K562 (cell line): Measurements from ENCODE around the gene TMOD3. TPM values are rescaled to one million over a fixed set of nuclear protein-coding genes. Genes with fewer than 3 reads are reported as not detected.

Experiments used
- ATAC-seq: fragments of 200-7000 bp; cut with Tn5 transposase; 3 replicates; pipeline ENCODE4 v1.9.1; 2020; ENCODE audit warnings: moderate library complexity
- BruUV-seq: library from RNA; stranded (reverse); fragments of 400-500 nt; replicated peaks from 2 replicates; lab custom pipeline; 2021; lab: Mats Ljungman, UMichigan
- CTCF ChIA-PET: fragments of 300-600 bp; formaldehyde crosslinking; extraction: SDS; loops from one replicate; lab custom pipeline; 2021; ENCODE audit warnings: low intra/inter-chr PET ratio; lab: Yijun Ruan, JAX
- POLR2A ChIA-PET: fragments of 300-600, 350-650 bp; sonication (Branson Sonifier 250); formaldehyde crosslinking; extraction: SDS; loops from one replicate; lab custom pipeline; 2021; ENCODE audit warnings: antibody characterized with exemption, inconsistent platforms; lab: Yijun Ruan, JAX
- DNase-seq, 4 experiments: peaks; one replicate each; pipeline versions ENCODE4 v3.0.0 to v3.0.0-alpha.2; 2011 to 2018; ENCODE audit warnings: low spot score in 3 of 4, mixed read lengths in 3 of 4; ENCODE audit errors: extremely low read depth in 1 of 4
- FAIRE-seq: peaks from 2 replicates; lab custom pipeline; 2011; peaks lifted over from hg19 to GRCh38; lab: Jason Lieb, UNC
- H2AFZ ChIP-seq: 2 replicates; pipeline ENCODE4 v1.6.0; 2011; ENCODE audit warnings: low read depth, low read length, control low read depth, inconsistent platforms
- H3K27ac ChIP-seq: fragments of 200-600 bp; 3 replicates; pipeline ENCODE4 v1.8.0; 2011; ENCODE audit warnings: low read depth, mild to moderate bottlenecking, control low read depth, inconsistent platforms, low read length, moderate library complexity, mixed read lengths; ENCODE audit errors: extremely low read depth
- H3K27me3 ChIP-seq, 2 experiments: fragments of 300-600 bp in 1 of 2; 2 replicates in 1 of 2; 3 replicates in 1 of 2; pipeline versions ENCODE4 v1.6.0 to v1.8.0; 2011; ENCODE audit warnings: inconsistent platforms in 2 of 2, low read length in 2 of 2, mild to moderate bottlenecking in 1 of 2, mixed read lengths in 1 of 2, moderate library complexity in 1 of 2; ENCODE audit not compliant: control insufficient read depth in 2 of 2, insufficient read depth in 2 of 2
- H3K36me3 ChIP-seq: fragments of 300-600 bp; 3 replicates; pipeline ENCODE4 v1.8.0; 2011; ENCODE audit warnings: mild to moderate bottlenecking, low read length, inconsistent platforms; ENCODE audit not compliant: control insufficient read depth, insufficient read depth
- H3K4me1 ChIP-seq, 2 experiments: fragments of 200-600 bp in 1 of 2; replicated peaks in 1 of 2; 2 replicates in 1 of 2; 3 replicates in 1 of 2; pipeline versions ENCODE4 v1.5.1 to v1.8.0; 2011; ENCODE audit warnings: inconsistent platforms in 2 of 2, low read length in 2 of 2, mild to moderate bottlenecking in 1 of 2, mixed read lengths in 1 of 2, moderate library complexity in 1 of 2; ENCODE audit not compliant: control insufficient read depth in 2 of 2, insufficient read depth in 2 of 2
- H3K4me2 ChIP-seq: 2 replicates; pipeline ENCODE4 v1.6.1; 2011; ENCODE audit warnings: low read length, control low read depth, inconsistent platforms, mixed read lengths; ENCODE audit not compliant: insufficient read depth
- H3K4me3 ChIP-seq: fragments of 200-600 bp; sonication (generic), shearing (Covaris generic); 2 replicates; pipeline ENCODE4 v1.5.1; 2016; ENCODE audit warnings: control low read depth, inconsistent platforms
- H3K79me2 ChIP-seq: fragments of 200-600 bp; 3 replicates; pipeline ENCODE4 v1.8.0; 2011; ENCODE audit warnings: low read length, inconsistent platforms; ENCODE audit not compliant: control insufficient read depth, insufficient read depth
- H3K9ac ChIP-seq, 2 experiments: 2 replicates each; pipeline versions ENCODE4 v1.6.0 to v1.6.1; 2011; ENCODE audit warnings: low read depth in 2 of 2, low read length in 2 of 2, control low read depth in 1 of 2, inconsistent platforms in 1 of 2, mild to moderate bottlenecking in 1 of 2, mixed read lengths in 1 of 2; ENCODE audit not compliant: insufficient read depth in 1 of 2
- H3K9me1 ChIP-seq: one replicate; pipeline ENCODE4 v1.6.0; 2011; ENCODE audit warnings: inconsistent platforms, mild to moderate bottlenecking, low read length, moderate library complexity; ENCODE audit not compliant: control insufficient read depth, insufficient read depth
- H3K9me3 ChIP-seq: replicated peaks from 2 replicates; pipeline ENCODE4 v1.5.1; 2011; ENCODE audit warnings: low read depth, low read length, inconsistent platforms; ENCODE audit not compliant: control insufficient read depth, insufficient read depth
- H4K20me1 ChIP-seq: replicated peaks from 2 replicates; pipeline ENCODE4 v1.6.1; 2011; ENCODE audit warnings: low read length, inconsistent platforms, mixed read lengths; ENCODE audit not compliant: control insufficient read depth, insufficient read depth
- ATF7 ChIP-seq: fragments of 450-650 bp; IDR thresholded peaks from 2 replicates; pipeline ENCODE4 v1.7.1; 2014; ENCODE audit warnings: mild to moderate bottlenecking, moderate library complexity
- HDAC1 ChIP-seq, 2 experiments: fragments of 450-650 bp; IDR thresholded peaks; 2 replicates each; pipeline ENCODE4 v1.6.1; 2016 to 2017; ENCODE audit warnings: inconsistent platforms in 1 of 2, mild to moderate bottlenecking in 1 of 2, moderate library complexity in 1 of 2
- HMG20B ChIP-seq: fragments of 250-450 bp; sonication (Bioruptor Pico); IDR thresholded peaks from 2 replicates; pipeline ENCODE4 v1.5.0; 2021; ENCODE audit warnings: mild to moderate bottlenecking
- SAFB2 ChIP-seq: fragments of 200-400 bp; formaldehyde crosslinking; IDR thresholded peaks from 2 replicates; pipeline ENCODE4 v1.6.1; 2018; ENCODE audit warnings: borderline replicate concordance, low read length, low read depth, moderate library complexity; ENCODE audit not compliant: severe bottlenecking
- SIX5 ChIP-seq, 2 experiments: IDR thresholded peaks; 2 replicates each; pipeline ENCODE4 v1.6.1; 2011; ENCODE audit warnings: low read length in 2 of 2, borderline replicate concordance in 1 of 2, low read depth in 1 of 2, mild to moderate bottlenecking in 1 of 2, moderate library complexity in 1 of 2; ENCODE audit not compliant: insufficient read depth in 1 of 2
- STAG1 ChIP-seq: sonication (generic); formaldehyde crosslinking; IDR thresholded peaks from 2 replicates; pipeline ENCODE4 v1.5.0; 2020; ENCODE audit warnings: missing genetic modification reagents, borderline replicate concordance
- U2AF1 ChIP-seq: fragments of 200-400 bp; formaldehyde crosslinking; optimal IDR thresholded peaks from 2 replicates; pipeline ENCODE3; 2017; ENCODE audit warnings: mild to moderate bottlenecking, low read depth, low read length, moderate library complexity
- WGBS: fragments of 100-300 bp; shearing (Covaris generic); methylation state at CpG from one replicate; pipeline ENCODE4 v1.1.6; 2016; ENCODE audit warnings: low coverage, mixed read lengths; ENCODE audit not compliant: insufficient coverage; ENCODE audit errors: missing lambda C conversion rate; 5-methylcytosine and 5-hydroxymethylcytosine counted together
- in situ Hi-C: fragments of 300-500 bp; cut with MboI; formaldehyde crosslinking; loops from 4 replicates; pipeline ENCODE4 v1.15.0; 2018; ENCODE audit warnings: inconsistent platforms, mixed read lengths
- intact Hi-C: fragments of 100-400 bp; cut with micrococcal nuclease; formaldehyde crosslinking; loops from 2 replicates; pipeline ENCODE4 v1.14.2; 2022
- polyA plus RNA-seq, 8 experiments: library from polyadenylated mRNA; depleted of rRNA in 4 of 8; stranded (reverse) in 5 of 8; unstranded in 3 of 8; fragments of >200 nt; fragmentation: Nextera tagmentation in 2 of 8; fragmentation: Illumina TruSeq in 1 of 8; extraction: Ambion mirVana in 2 of 8; extraction: Trizol in 1 of 8; gene quantifications; 2 replicates each; pipeline versions ENCODE4 v1.2.1 to v1.2.3, GENCODE V29; 2011 to 2014; ENCODE audit warnings: inconsistent platforms in 1 of 8, missing spikeins in 1 of 8
- total RNA-seq, 7 experiments: library from RNA; depleted of rRNA in 6 of 7; stranded (reverse); fragments of >200 nt in 6 of 7; fragmentation: Illumina TruSeq in 2 of 7; extraction: Trizol in 2 of 7; gene quantifications; 2 replicates each; pipeline versions ENCODE4 v1.2.1 to v1.2.3, GENCODE V29; 2011 to 2021; ENCODE audit warnings: low replicate concordance in 1 of 7
- TF ChIP-seq, protein P1 (sequence below): fragments of 250-450 bp; sonication (Bioruptor Pico); IDR thresholded peaks from 2 replicates; pipeline ENCODE4 v1.4.0; 2020; ENCODE audit warnings: mild to moderate bottlenecking, moderate library complexity
- TF ChIP-seq, protein P2 (sequence below): sonication (generic); formaldehyde crosslinking; IDR thresholded peaks from 2 replicates; pipeline ENCODE4 v1.8.0; 2023; ENCODE audit warnings: mild to moderate bottlenecking, missing genetic modification reagents
- TF ChIP-seq, protein P3 (sequence below): IDR thresholded peaks from 2 replicates; pipeline ENCODE4 v1.6.1; 2011; ENCODE audit warnings: borderline replicate concordance, low read depth, mild to moderate bottlenecking, moderate library complexity, low read length; ENCODE audit not compliant: insufficient read depth, poor library complexity, severe bottlenecking

TMOD3 gene
- total and polyA plus RNA-seq, 9 of the 15 experiments (the other 6 are each of a cell fraction or from before 2014, with no cell fraction given): 6.8 to 45.0 (median 30.9) TPM

DNA sequence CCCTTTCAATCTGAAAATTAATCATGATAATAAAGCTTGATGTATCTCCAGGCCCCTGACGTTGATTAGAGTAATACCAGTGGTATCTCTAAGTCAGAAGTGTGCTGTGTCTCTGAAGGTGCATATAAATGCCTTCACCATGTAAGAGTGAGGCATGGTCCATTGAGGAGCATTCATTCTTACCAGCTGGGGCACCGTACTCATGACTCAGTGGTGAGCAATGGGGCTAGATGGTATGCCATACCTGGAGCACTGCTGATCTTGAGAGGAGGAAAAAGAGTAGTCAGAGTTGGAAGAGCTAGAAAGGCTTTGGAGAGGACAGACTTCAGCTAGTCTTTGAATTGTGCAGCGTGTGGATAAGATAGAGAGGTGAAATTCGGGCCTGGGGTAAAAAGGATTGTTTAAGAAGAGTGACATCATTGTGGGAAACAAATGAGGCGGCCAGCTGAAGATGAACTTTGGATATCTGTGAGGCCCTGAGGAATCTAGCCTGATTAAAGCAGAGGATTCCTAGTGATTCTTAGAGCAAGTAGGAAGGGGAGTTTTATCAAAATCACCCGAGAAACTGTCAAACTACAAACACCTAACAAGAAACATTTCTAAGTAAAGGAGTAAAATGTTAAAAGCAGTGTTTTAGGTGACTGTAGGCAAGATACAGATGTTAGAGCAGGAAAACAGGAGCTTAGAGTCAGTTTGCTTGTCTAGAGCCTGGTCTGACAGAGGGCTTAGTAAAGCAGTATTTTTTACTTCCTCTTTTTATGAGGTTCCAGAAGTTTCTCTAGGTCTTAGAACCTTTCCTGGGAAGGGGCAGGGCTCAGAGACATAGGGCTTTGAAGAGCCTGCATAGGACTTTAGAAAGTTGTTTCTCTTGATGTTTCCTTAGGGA is 13.6 kb downstream of the TMOD3 start:
- CTCF ChIA-PET: no interaction called here
- WGBS: 15% methylated on average over 6 of the region's 6 CpGs
- peak; percentile 77 for FAIRE-seq
- H3K9me1 ChIP-seq: no peaks in the 10 kb centered on the region
- no peaks in the 10 kb centered on the region for H3K36me3 ChIP-seq
- POLR2A ChIA-PET: interaction anchor here (0.6 to 3.7 kb wide), 5 partner anchors 9 to 237 kb away, joined by 3 to 30 read pairs (median 7); partner anchors contain the start of gene TMOD3
- peaks cover 94% of the 10 kb centered on the region for H3K79me2 ChIP-seq
- intact Hi-C loops: no loop called here
- H3K4me2 ChIP-seq: peak overlapping the region; percentile 64
- in situ Hi-C loops: no loop called here
- peak in 2 of 4 experiments; percentile 27 to 54 for DNase-seq
- no peaks in the 10 kb centered on the region for H3K9me3 ChIP-seq
- peak overlapping the region in 1 of 2 experiments; percentile 32; a peak in 2 of 4 replicates for H3K9ac ChIP-seq
- peak overlapping the region; percentile 60 for H3K27ac ChIP-seq
- H4K20me1 ChIP-seq: peaks cover 19% of the 10 kb centered on the region
- no peak overlapping the region for H2AFZ ChIP-seq
- peak; percentile 78 for ATAC-seq
- no peak overlapping the region for H3K4me3 ChIP-seq
- H3K27me3 ChIP-seq: no peaks in the 10 kb centered on the region
- no TSS peak for BruUV-seq
- H3K4me1 ChIP-seq: peaks cover 4 to 52% of the 10 kb centered on the region in 2 experiments
- TF ChIP-seq, protein P1, sequence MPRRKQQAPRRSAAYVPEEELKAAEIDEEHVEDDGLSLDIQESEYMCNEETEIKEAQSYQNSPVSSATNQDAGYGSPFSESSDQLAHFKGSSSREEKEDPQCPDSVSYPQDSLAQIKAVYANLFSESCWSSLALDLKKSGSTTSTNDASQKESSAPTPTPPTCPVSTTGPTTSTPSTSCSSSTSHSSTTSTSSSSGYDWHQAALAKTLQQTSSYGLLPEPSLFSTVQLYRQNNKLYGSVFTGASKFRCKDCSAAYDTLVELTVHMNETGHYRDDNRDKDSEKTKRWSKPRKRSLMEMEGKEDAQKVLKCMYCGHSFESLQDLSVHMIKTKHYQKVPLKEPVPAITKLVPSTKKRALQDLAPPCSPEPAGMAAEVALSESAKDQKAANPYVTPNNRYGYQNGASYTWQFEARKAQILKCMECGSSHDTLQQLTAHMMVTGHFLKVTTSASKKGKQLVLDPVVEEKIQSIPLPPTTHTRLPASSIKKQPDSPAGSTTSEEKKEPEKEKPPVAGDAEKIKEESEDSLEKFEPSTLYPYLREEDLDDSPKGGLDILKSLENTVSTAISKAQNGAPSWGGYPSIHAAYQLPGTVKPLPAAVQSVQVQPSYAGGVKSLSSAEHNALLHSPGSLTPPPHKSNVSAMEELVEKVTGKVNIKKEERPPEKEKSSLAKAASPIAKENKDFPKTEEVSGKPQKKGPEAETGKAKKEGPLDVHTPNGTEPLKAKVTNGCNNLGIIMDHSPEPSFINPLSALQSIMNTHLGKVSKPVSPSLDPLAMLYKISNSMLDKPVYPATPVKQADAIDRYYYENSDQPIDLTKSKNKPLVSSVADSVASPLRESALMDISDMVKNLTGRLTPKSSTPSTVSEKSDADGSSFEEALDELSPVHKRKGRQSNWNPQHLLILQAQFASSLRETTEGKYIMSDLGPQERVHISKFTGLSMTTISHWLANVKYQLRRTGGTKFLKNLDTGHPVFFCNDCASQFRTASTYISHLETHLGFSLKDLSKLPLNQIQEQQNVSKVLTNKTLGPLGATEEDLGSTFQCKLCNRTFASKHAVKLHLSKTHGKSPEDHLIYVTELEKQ (CRISPR knock-in tag): no peak
- no peak for TF ChIP-seq HDAC1 (IDR thresholded peaks at IDR 0.05)
- TF ChIP-seq HMG20B (CRISPR knock-in tag): no peak
- TF ChIP-seq, protein P2, sequence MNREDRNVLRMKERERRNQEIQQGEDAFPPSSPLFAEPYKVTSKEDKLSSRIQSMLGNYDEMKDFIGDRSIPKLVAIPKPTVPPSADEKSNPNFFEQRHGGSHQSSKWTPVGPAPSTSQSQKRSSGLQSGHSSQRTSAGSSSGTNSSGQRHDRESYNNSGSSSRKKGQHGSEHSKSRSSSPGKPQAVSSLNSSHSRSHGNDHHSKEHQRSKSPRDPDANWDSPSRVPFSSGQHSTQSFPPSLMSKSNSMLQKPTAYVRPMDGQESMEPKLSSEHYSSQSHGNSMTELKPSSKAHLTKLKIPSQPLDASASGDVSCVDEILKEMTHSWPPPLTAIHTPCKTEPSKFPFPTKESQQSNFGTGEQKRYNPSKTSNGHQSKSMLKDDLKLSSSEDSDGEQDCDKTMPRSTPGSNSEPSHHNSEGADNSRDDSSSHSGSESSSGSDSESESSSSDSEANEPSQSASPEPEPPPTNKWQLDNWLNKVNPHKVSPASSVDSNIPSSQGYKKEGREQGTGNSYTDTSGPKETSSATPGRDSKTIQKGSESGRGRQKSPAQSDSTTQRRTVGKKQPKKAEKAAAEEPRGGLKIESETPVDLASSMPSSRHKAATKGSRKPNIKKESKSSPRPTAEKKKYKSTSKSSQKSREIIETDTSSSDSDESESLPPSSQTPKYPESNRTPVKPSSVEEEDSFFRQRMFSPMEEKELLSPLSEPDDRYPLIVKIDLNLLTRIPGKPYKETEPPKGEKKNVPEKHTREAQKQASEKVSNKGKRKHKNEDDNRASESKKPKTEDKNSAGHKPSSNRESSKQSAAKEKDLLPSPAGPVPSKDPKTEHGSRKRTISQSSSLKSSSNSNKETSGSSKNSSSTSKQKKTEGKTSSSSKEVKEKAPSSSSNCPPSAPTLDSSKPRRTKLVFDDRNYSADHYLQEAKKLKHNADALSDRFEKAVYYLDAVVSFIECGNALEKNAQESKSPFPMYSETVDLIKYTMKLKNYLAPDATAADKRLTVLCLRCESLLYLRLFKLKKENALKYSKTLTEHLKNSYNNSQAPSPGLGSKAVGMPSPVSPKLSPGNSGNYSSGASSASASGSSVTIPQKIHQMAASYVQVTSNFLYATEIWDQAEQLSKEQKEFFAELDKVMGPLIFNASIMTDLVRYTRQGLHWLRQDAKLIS (CRISPR knock-in tag): no peak
- TF ChIP-seq, protein P3, sequence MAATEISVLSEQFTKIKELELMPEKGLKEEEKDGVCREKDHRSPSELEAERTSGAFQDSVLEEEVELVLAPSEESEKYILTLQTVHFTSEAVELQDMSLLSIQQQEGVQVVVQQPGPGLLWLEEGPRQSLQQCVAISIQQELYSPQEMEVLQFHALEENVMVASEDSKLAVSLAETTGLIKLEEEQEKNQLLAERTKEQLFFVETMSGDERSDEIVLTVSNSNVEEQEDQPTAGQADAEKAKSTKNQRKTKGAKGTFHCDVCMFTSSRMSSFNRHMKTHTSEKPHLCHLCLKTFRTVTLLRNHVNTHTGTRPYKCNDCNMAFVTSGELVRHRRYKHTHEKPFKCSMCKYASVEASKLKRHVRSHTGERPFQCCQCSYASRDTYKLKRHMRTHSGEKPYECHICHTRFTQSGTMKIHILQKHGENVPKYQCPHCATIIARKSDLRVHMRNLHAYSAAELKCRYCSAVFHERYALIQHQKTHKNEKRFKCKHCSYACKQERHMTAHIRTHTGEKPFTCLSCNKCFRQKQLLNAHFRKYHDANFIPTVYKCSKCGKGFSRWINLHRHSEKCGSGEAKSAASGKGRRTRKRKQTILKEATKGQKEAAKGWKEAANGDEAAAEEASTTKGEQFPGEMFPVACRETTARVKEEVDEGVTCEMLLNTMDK: no peak
- TF ChIP-seq SIX5 (IDR thresholded peaks at IDR 0.05; ENCODE audit: borderline replicate concordance in 1 of 2, insufficient read depth in 1 of 2, low read depth in 1 of 2, low read length in 2 of 2): no peak
- TF ChIP-seq STAG1 (CRISPR knock-in tag): no peak
- no peak for TF ChIP-seq U2AF1
- no peak for TF ChIP-seq SAFB2
- TF ChIP-seq ATF7: peak; percentile 90
